GM18870 (cell line): ENCODE results near the gene SEPTIN3.
"Not testable (repeated sequence)": the region's sequence is repeated elsewhere in the genome, so short reads cannot be mapped to it uniquely, and the experiment has no call there.

Source experiments
- ATAC-seq: cut with Tn5 transposase; IDR thresholded peaks from one replicate; pipeline ENCODE4 v1.9.1; 2021; ENCODE audit warnings: moderate library complexity; ENCODE audit not compliant: unreplicated experiment

SEPTIN3 gene

GRCh38 chr22:41940832-41941765 is 28.1 kb upstream of the SEPTIN3 start:
- peak; percentile 32 for ATAC-seq

GRCh38 chr22:41943661-41944209 is 25.5 kb upstream of the SEPTIN3 start:
- ATAC-seq: no peak

GRCh38 chr22:41946629-41947423 is 22.4 kb upstream of the SEPTIN3 start, which contains the start of gene CENPM:
Gene CENPM (minus strand): TSS chr22:41947152. CDS start chr22:41947076, 76 bp downstream.
- ATAC-seq: peak; percentile 70

GRCh38 chr22:41947424-41948080 is 21.7 kb upstream of the SEPTIN3 start:
- no peak for ATAC-seq

GRCh38 chr22:41948142-41948541 is 21.1 kb upstream of the SEPTIN3 start:
- no peak for ATAC-seq

- not testable (repeated sequence) for ATAC-seq
Measured at GRCh38 chr22:41948928-41949296, 20.3 kb upstream of the SEPTIN3 start.

GRCh38 chr22:41949297-41949965 is 19.8 kb upstream of the SEPTIN3 start:
- no peak for ATAC-seq

- no peak for ATAC-seq
Measured at GRCh38 chr22:41951898-41952474, 17.3 kb upstream of the SEPTIN3 start, which contains the start of gene SMIM45. Gene SMIM45 (plus strand): TSS chr22:41952150.

GRCh38 chr22:41952713-41953112 is 16.5 kb upstream of the SEPTIN3 start:
- ATAC-seq: no peak

- ATAC-seq: no peak
Measured at GRCh38 chr22:41957941-41958556, 11.2 kb upstream of the SEPTIN3 start.

- no peak for ATAC-seq
Measured at GRCh38 chr22:41963453-41964111, 5.7 kb upstream of the SEPTIN3 start.

GRCh38 chr22:41964112-41964491 is 5.1 kb upstream of the SEPTIN3 start:
- no peak for ATAC-seq

GRCh38 chr22:41966225-41966606 is 3.0 kb upstream of the SEPTIN3 start:
- no peak for ATAC-seq

GRCh38 chr22:41966607-41967240 is 2.5 kb upstream of the SEPTIN3 start:
- no peak for ATAC-seq

GRCh38 chr22:41968601-41969000 is 642 bp upstream of the SEPTIN3 start:
- no peak for ATAC-seq

- no peak for ATAC-seq
Measured at GRCh38 chr22:41970601-41971000, 1.4 kb downstream of the SEPTIN3 start.

- ATAC-seq: no peak
Measured at GRCh38 chr22:41971431-41971830, 2.2 kb downstream of the SEPTIN3 start.

GRCh38 chr22:41974691-41975290 is 5.5 kb downstream of the SEPTIN3 start:
- ATAC-seq: no peak
